K562 (cell line): ENCODE measurements around the gene TXNRD2. TPM values are rescaled to one million over a fixed set of nuclear protein-coding genes. Genes with fewer than 3 reads are reported as not detected.

Experiments used
- CHD7 ChIP-seq: fragments of 200-600 bp; sonication (generic); IDR thresholded peaks from one replicate; pipeline ENCODE4 v1.6.1; 2012; ENCODE audit warnings: mild to moderate bottlenecking, low read depth, low read length, inconsistent platforms
- ERF ChIP-seq: fragments of 450-650 bp; formaldehyde crosslinking; IDR thresholded peaks from 2 replicates; pipeline ENCODE4 v1.4.0; 2020; ENCODE audit warnings: mild to moderate bottlenecking, mixed read lengths
- KDM5B ChIP-seq: fragments of 200-600 bp; sonication (generic); IDR thresholded peaks from 2 replicates; pipeline ENCODE4 v1.6.1; 2012; ENCODE audit warnings: low read depth, mild to moderate bottlenecking, moderate library complexity, low read length, control low read depth, inconsistent platforms; ENCODE audit not compliant: insufficient replicate concordance
- PREB ChIP-seq: sonication (generic); formaldehyde crosslinking; IDR thresholded peaks from 2 replicates; pipeline ENCODE4 v1.8.1; 2023; ENCODE audit warnings: mild to moderate bottlenecking, missing genetic modification reagents
- RBBP5 ChIP-seq: fragments of 200-600 bp; sonication (generic); IDR thresholded peaks from 2 replicates; pipeline ENCODE4 v1.6.1; 2012; ENCODE audit warnings: borderline replicate concordance, mild to moderate bottlenecking, low read length, control low read depth, inconsistent platforms; ENCODE audit not compliant: insufficient read depth, poor library complexity, severe bottlenecking
- WHSC1 ChIP-seq: IDR thresholded peaks from one replicate; pipeline ENCODE4 v1.6.1; 2012; ENCODE audit warnings: low read length, control low read depth, inconsistent platforms
- ZBTB26 ChIP-seq: fragments of 450-650 bp; formaldehyde crosslinking; IDR thresholded peaks from 2 replicates; pipeline ENCODE4 v1.4.0; 2022; ENCODE audit warnings: missing genetic modification characterization
- ZNF134 ChIP-seq: fragments of 250-450 bp; sonication (Bioruptor Pico); conservative IDR thresholded peaks from 2 replicates; pipeline ENCODE4 v1.4.0; 2020
- ZNF436 ChIP-seq: fragments of 250-450, 450-650 bp; sonication (Bioruptor Pico); formaldehyde crosslinking; IDR thresholded peaks from 2 replicates; pipeline ENCODE4 v1.7.0; 2020; ENCODE audit warnings: mild to moderate bottlenecking
- ZNF740 ChIP-seq, 3 experiments: fragments of 200-800 bp in 1 of 3; sonication (Bioruptor generic) in 1 of 3; sonication (generic) in 1 of 3; formaldehyde crosslinking in 1 of 3; IDR thresholded peaks; 2 replicates each; pipeline versions ENCODE4 v1.6.1 to v1.8.0; 2016 to 2022; ENCODE audit warnings: mild to moderate bottlenecking in 2 of 3, missing compliant biosample characterization in 2 of 3, missing genetic modification characterization in 2 of 3, missing genetic modification reagents in 1 of 3
- polyA plus RNA-seq, 8 experiments: library from polyadenylated mRNA; depleted of rRNA in 4 of 8; stranded (reverse) in 5 of 8; unstranded in 3 of 8; fragments of >200 nt; fragmentation: Nextera tagmentation in 2 of 8; fragmentation: Illumina TruSeq in 1 of 8; extraction: Ambion mirVana in 2 of 8; extraction: Trizol in 1 of 8; gene quantifications; 2 replicates each; pipeline versions ENCODE4 v1.2.1 to v1.2.3, GENCODE V29; 2011 to 2014; ENCODE audit warnings: inconsistent platforms in 1 of 8, missing spikeins in 1 of 8
- total RNA-seq, 7 experiments: library from RNA; depleted of rRNA in 6 of 7; stranded (reverse); fragments of >200 nt in 6 of 7; fragmentation: Illumina TruSeq in 2 of 7; extraction: Trizol in 2 of 7; gene quantifications; 2 replicates each; pipeline versions ENCODE4 v1.2.1 to v1.2.3, GENCODE V29; 2011 to 2021; ENCODE audit warnings: low replicate concordance in 1 of 7

TXNRD2 gene
- total and polyA plus RNA-seq, 9 of the 15 experiments (the other 6 are each of a cell fraction or from before 2014, with no cell fraction given) = 3.3 to 80.2 (median 49.4) TPM

- TF ChIP-seq PREB (CRISPR knock-in tag) = no peak
- peak; percentile 26 for TF ChIP-seq KDM5B
- 0 out of 2 replicates have a peak, but pooled peaks have one; percentile 13 for TF ChIP-seq ZBTB26 (CRISPR knock-in tag)
- TF ChIP-seq ERF (CRISPR knock-in tag) = peak; percentile 10; the same call in 1 of the 2 replicates
- peak; percentile 32 for TF ChIP-seq CHD7
- no peak for TF ChIP-seq ZNF134 (CRISPR knock-in tag)
- no peak for TF ChIP-seq ZNF740 (CRISPR knock-in tag; IDR thresholded peaks at IDR 0.05)
- 0 out of 4 replicates have a peak, but pooled peaks of 1 of the 2 experiments have one; percentile 48 for TF ChIP-seq ZNF740 (tag; IDR thresholded peaks at IDR 0.05)
- peak; percentile 25 for TF ChIP-seq RBBP5
- peak; percentile 63 for TF ChIP-seq WHSC1
- TF ChIP-seq ZNF436 (CRISPR knock-in tag) = peak; percentile 10; the same call in 1 of the 2 replicates
Observed at GRCh38 chr22:19848298-19849224, 93.1 kb downstream of the TXNRD2 start (continued).
